ENCODE data around the gene CFAP74. TPM values are rescaled to one million over a fixed set of nuclear protein-coding genes. Genes with fewer than 3 reads are reported as not detected.

CFAP74 gene
- total and polyA plus RNA-seq, 3 donors from 2014 or later, result 16.4 to 25.5 (median 24.9) TPM

DNA sequence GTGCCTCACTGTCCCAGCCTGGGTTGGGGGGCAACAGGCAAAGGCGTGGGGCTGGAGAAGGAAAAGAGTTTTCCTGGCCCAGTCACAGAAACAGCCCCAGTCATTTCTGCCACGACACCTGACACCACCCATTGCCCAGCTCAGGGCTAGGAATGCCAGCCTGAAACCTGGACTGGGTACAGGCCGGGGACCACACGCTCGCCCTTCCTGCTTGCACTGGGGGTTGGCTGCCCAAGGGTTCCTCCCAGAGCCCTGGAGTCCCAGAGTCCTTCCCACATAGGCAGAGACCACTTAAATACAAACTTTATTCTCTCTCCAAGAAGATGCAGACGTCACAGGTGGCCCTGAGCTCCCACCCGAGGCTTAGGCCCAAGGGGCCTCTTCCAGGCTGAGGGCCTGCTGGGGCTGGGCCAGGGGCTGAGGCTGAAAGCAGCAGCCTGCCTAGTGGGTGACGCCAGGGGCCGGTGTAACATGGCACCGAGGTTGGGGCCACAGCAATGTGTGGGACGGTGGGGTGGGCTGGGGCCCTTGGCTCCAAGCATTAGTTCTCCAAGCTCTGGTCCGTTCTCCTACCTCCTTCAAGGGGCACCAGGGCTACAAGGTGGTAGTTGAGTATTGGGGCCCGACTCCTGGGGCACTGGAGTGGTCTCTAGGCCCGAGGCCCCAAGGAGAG is 86.1 kb downstream of the CFAP74 start:
- H3K9me3 ChIP-seq, result no peaks in the 10 kb centered on the region
- intact Hi-C loops (cut with DNase I; ENCODE audit: low total_unique reads), result no loop called here
- TF ChIP-seq POLR2A (IDR thresholded peaks at IDR 0.05), result no peak
- no peak for TF ChIP-seq CTCF (IDR thresholded peaks at IDR 0.05)
- 92 to 100% methylated on average over 1 to 14 of the region's 14 CpGs for WGBS, 2 donors
- DNase-seq, result no peak
- peaks cover 13% of the 10 kb centered on the region for H3K4me1 ChIP-seq
- H3K36me3 ChIP-seq (ENCODE audit: low read depth, missing control alignments), result no peaks in the 10 kb centered on the region
- peak overlapping the region in 1 of 2 donors; percentile 64 for H3K27ac ChIP-seq
- H3K27me3 ChIP-seq, result no peaks in the 10 kb centered on the region
- no peak overlapping the region for H3K4me3 ChIP-seq

DNA sequence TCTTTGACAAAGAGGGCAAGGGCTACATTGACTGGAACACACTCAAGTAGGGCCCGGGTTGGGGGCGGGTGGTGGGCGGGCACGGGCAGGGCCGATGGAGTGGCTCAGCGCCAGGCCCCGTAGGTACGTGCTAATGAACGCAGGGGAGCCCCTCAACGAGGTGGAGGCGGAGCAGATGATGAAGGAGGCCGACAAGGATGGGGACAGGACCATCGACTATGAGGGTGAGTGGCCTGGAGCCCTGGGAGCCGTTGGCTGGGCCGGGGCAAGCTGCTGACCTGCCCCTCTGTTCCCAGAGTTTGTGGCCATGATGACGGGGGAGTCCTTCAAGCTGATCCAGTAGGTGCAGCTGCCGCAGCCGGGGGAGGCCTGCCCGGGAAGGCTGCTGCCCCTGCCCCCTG is 86.7 kb downstream of the CFAP74 start:
- no peaks in the 10 kb centered on the region for H3K27me3 ChIP-seq
- 91 to 92% methylated on average over 19 of the region's 19 CpGs for WGBS, 2 donors
- H3K4me3 ChIP-seq, result no peak overlapping the region
- H3K4me1 ChIP-seq, result peaks cover 13% of the 10 kb centered on the region
- TF ChIP-seq CTCF (IDR thresholded peaks at IDR 0.05), result no peak
- no peak for TF ChIP-seq POLR2A (IDR thresholded peaks at IDR 0.05)
- no peak for DNase-seq
- intact Hi-C loops (cut with DNase I; ENCODE audit: low total_unique reads), result no loop called here
- no peaks in the 10 kb centered on the region for H3K36me3 ChIP-seq (ENCODE audit: low read depth, missing control alignments)
- no peak overlapping the region for H3K27ac ChIP-seq
- H3K9me3 ChIP-seq, result no peaks in the 10 kb centered on the region

- TF ChIP-seq CTCF (IDR thresholded peaks at IDR 0.05) (no peak), POLR2A (IDR thresholded peaks at IDR 0.05) (no peak)
- Histone ChIP-seq H3K36me3 (ENCODE audit: low read depth, missing control alignments) (no peaks in the 10 kb centered on the region), H3K9me3 (no peaks in the 10 kb centered on the region), H3K4me1 (peaks cover 13% of the 10 kb centered on the region), H3K27ac (no peak overlapping the region), H3K27me3 (no peaks in the 10 kb centered on the region), H3K4me3 (no peak overlapping the region)
- no peak for DNase-seq
- intact Hi-C loops (cut with DNase I; ENCODE audit: low total_unique reads), result no loop called here
- 86 to 92% methylated on average over 19 to 23 of the region's 23 CpGs for WGBS, 2 donors
Measured at GRCh38 chr1:1915911-1916840, 87.4 kb downstream of the CFAP74 start.

DNA sequence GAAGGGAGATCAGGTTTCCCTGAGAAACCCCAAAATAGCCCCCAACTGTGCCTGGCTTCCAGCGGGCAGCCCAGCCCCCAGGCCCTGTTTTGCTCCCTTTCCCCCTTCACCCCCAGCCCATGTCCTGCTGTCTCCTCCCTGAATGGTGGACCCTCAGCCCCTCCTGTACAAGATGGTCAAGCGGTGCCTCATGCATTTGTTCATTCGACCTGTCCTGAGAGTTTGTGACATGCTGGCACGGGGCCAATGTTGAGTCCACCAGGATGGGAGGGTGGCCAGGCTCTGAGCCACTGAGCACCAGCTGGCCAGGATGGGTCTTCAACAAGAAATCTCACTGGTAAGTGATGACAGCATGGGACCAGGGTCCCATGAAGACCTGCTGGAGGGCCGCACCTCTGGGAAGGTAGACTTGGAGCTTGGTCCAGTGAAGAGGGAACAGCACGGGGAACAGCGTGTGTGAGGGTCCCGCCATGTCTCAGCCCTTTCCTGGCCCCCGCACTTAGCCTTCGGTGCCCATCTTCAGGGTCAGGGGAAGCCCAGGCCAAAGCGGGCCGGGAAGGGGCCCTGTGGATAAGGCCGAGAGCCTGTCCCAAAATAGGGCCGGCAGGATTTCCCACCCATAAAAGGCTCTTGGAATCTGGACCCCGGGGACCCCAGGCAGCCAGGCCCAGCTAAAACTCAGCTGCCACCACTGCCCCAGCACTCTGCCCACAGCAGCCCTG is 88.5 kb downstream of the CFAP74 start, which contains the start of gene CALML6:
Gene CALML6, plus strand, starts transcription at position 290 of the 722 bp plus-strand sequence. Its CDS starts 21 bp downstream, at position 311.
- peaks cover 13% of the 10 kb centered on the region for H3K4me1 ChIP-seq
- H3K27me3 ChIP-seq, result no peaks in the 10 kb centered on the region
- H3K36me3 ChIP-seq (ENCODE audit: low read depth, missing control alignments), result no peaks in the 10 kb centered on the region
- intact Hi-C loops (cut with DNase I; ENCODE audit: low total_unique reads), result no loop called here
- no peak for TF ChIP-seq CTCF (IDR thresholded peaks at IDR 0.05)
- no peak for TF ChIP-seq POLR2A (IDR thresholded peaks at IDR 0.05)
- H3K9me3 ChIP-seq, result no peaks in the 10 kb centered on the region
- H3K27ac ChIP-seq, result no peak within 1 kb of the TSS
- 87 to 90% methylated on average over 12 to 15 of the region's 15 CpGs for WGBS, 2 donors
- H3K4me3 ChIP-seq, result no peak within 1 kb of the TSS
- no peak for DNase-seq

Measured in testis (tissue), 3 donors.